HCT116 (cell line): ENCODE results near the gene KIRREL1.

Experiments
- ELF1 ChIP-seq: IDR thresholded peaks from 2 replicates; pipeline ENCODE4 v1.6.1; 2012; ENCODE audit warnings: low read depth, borderline replicate concordance
- SP1 ChIP-seq: IDR thresholded peaks from 2 replicates; pipeline ENCODE4 v1.6.1; 2012; ENCODE audit warnings: low read depth
- TF ChIP-seq, protein P1 (sequence below), 3 experiments: fragments of 200-600 bp in 1 of 3; sonication (generic) in 1 of 3; IDR thresholded peaks in 2 of 3; conservative IDR thresholded peaks in 1 of 3; 2 replicates each; pipeline ENCODE4 v1.5.1; 2012 to 2017; ENCODE audit warnings: low read depth in 2 of 3, low read length in 2 of 3, antibody characterized with exemption in 1 of 3, borderline replicate concordance in 1 of 3, control low read depth in 1 of 3, mild to moderate bottlenecking in 1 of 3, mixed read lengths in 1 of 3, mixed run types in 1 of 3, moderate library complexity in 1 of 3; ENCODE audit not compliant: insufficient read depth in 1 of 3
- TF ChIP-seq, protein P2 (sequence below): IDR thresholded peaks from 2 replicates; pipeline ENCODE4 v1.6.1; 2012

DNA sequence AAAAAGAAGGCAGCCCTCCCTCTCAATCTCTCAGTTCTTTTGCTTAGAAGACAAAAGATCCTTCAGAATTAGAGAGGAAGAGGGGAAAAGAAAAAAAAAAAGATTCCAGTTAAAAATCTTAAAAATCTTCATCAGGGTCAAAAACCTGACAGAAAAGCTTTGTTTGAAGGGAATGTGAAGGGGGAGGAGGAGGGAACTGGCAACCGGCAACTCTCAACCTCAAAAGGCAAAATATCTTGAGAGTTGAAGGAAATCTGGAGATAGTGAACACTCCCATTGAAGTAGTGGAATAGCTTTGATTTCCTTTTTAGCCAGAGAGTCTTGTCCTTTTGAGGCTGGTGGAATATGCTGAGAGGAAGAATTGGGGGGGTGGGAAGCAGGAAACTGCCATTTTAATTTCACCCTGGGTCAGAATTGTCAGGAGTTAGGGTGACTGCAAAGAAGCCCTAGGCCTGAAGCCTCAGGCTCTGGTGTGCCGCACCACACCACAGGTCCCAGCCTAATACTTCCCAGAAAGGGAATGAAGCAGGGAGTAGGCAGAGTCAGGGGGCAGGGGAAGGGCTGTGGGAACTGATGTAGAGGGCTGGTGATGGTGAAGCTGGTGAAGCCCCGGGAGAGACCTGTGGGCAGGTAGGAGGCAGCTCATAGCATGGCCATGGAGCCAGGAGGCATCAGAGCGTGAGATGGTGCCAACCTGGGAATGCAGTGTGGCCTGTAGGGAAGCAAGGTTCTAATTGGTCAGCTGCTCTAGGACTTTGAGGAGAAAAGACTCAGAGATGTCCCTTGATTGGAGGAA lies 24.6 kb downstream of the KIRREL1 start:
- TF ChIP-seq, protein P1, sequence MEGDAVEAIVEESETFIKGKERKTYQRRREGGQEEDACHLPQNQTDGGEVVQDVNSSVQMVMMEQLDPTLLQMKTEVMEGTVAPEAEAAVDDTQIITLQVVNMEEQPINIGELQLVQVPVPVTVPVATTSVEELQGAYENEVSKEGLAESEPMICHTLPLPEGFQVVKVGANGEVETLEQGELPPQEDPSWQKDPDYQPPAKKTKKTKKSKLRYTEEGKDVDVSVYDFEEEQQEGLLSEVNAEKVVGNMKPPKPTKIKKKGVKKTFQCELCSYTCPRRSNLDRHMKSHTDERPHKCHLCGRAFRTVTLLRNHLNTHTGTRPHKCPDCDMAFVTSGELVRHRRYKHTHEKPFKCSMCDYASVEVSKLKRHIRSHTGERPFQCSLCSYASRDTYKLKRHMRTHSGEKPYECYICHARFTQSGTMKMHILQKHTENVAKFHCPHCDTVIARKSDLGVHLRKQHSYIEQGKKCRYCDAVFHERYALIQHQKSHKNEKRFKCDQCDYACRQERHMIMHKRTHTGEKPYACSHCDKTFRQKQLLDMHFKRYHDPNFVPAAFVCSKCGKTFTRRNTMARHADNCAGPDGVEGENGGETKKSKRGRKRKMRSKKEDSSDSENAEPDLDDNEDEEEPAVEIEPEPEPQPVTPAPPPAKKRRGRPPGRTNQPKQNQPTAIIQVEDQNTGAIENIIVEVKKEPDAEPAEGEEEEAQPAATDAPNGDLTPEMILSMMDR (IDR thresholded peaks at IDR 0.05 in 2 of 3, conservative IDR thresholded peaks at IDR 0.05 in 1 of 3; ENCODE audit: borderline replicate concordance in 1 of 3, insufficient read depth in 1 of 3, low read depth in 2 of 3, low read length in 2 of 3): no peak
- TF ChIP-seq, protein P2, sequence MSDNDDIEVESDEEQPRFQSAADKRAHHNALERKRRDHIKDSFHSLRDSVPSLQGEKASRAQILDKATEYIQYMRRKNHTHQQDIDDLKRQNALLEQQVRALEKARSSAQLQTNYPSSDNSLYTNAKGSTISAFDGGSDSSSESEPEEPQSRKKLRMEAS: no peak
- TF ChIP-seq ELF1: no peak
- TF ChIP-seq SP1: no peak
